Measurements from ENCODE around the gene ZFYVE21.

The ZFYVE21 gene

DNA sequence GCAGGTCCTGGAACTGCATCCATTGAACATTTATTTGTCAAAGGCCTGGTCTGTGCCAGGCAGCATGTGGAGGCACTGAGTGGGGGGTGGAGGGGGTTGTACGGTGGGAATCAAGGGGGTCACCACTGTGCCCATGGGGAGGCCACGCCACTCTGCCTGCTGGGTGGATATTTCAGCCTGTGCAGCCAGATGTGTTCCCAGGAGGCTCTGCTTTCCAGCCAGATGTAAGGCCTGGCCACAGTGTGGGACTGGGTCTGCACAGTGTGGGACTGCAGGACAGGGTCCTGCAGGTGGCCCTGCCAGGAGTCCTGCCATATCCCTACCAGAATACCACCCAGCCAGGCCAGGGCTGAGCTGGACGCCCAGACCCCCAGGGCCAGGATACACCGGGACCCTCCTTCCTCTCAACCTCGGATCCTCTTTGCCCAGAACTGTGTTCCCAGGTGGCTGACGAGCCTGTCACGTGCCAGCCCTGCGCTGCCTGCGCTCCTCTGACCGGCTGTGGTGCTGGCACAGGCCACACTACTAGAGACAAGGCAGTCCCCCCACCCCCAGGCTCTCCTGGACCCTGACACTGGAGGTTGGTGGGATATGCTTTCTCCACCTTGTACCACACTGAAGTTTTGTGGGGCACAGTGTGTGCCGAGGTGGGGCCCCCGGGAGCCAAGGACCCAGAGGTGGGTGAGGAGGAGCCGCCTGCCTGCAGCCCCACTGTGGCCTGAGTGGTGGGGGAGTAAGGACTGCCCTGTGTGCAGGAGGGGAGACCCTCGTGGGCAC is 17.8 kb upstream of the ZFYVE21 start:
- Mint-ChIP-seq H3K27me3 (ENCODE audit: low read depth) (no peaks in the 10 kb centered on the region), H3K36me3 (ENCODE audit: low read depth) (peaks cover 26% of the 10 kb centered on the region), H3K4me1 (ENCODE audit: low read depth) (no peaks in the 10 kb centered on the region), H3K4me3 (no peak overlapping the region), H3K27ac (no peak overlapping the region), H3K9me3 (no peaks in the 10 kb centered on the region)
- DNase-seq (ENCODE audit: low spot score), result no peak

DNA sequence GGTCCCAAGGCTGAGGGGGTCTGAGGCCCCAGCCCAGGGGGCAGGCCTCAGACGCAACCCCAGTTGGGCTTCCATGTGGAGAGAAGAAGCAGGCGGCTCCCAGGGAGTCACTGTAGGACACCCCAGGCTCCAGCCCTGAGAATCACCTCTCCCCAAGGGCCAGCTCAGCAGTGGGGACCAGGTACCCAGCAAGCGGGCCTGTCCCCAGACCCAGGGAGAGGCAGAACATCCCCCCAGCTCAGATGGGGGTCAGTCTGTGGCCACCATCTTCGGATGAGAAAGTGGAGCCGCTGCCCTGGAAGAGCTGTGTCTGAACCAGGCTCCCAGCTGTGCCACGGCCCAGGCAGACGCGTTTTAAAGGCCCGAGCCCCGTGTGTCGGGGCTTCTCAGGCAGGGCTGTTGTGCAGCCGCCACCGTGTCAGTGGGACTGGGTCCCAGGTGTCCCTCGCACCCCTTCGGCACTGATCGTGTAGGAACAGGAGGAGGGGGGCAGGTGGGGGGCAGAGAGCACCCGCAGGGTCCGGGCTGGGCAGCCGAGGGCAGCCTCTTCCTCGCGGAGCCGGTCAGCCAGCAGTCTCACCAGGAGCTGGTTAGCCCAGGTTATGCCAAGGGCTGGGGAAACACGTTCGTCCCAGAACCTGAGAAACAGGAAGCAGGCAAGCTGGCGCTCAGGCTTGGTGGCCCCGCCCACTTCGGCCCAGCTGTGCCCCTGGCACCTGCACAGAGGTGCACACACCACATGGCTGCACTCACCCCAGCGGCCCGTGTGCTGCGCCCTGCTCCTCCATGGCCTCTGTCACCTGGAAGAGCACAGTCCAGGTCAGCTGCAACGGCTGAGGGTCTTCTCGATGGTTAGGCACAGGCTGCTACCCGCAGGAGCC is 17.0 kb upstream of the ZFYVE21 start:
- H3K27ac Mint-ChIP-seq, result no peak overlapping the region
- no peaks in the 10 kb centered on the region for H3K27me3 Mint-ChIP-seq (ENCODE audit: low read depth)
- peaks cover 32% of the 10 kb centered on the region for H3K36me3 Mint-ChIP-seq (ENCODE audit: low read depth)
- no peak for DNase-seq (ENCODE audit: low spot score)
- no peaks in the 10 kb centered on the region for H3K4me1 Mint-ChIP-seq (ENCODE audit: low read depth)
- no peak overlapping the region for H3K4me3 Mint-ChIP-seq
- no peaks in the 10 kb centered on the region for H3K9me3 Mint-ChIP-seq

DNA sequence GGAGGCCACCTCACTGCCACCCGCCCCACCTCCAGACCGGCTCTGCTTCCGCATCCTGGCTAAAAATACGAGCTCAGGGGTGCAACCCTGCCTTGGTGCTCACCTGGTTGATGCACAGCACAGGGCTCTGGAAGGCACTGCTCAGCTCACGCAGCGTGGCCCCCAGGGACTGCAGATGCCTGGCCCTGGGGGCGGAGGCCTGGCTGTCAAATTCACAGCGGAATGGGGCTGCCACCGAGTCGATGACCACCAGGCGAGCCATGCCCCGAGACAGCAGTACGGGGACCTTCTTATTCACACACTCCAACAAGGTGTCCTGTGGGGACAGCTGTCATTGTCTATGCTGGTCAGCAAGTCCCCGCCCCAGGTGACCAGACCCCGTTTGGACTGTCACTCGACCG is 16.3 kb upstream of the ZFYVE21 start:
- H3K4me1 Mint-ChIP-seq (ENCODE audit: low read depth), result no peaks in the 10 kb centered on the region

DNA sequence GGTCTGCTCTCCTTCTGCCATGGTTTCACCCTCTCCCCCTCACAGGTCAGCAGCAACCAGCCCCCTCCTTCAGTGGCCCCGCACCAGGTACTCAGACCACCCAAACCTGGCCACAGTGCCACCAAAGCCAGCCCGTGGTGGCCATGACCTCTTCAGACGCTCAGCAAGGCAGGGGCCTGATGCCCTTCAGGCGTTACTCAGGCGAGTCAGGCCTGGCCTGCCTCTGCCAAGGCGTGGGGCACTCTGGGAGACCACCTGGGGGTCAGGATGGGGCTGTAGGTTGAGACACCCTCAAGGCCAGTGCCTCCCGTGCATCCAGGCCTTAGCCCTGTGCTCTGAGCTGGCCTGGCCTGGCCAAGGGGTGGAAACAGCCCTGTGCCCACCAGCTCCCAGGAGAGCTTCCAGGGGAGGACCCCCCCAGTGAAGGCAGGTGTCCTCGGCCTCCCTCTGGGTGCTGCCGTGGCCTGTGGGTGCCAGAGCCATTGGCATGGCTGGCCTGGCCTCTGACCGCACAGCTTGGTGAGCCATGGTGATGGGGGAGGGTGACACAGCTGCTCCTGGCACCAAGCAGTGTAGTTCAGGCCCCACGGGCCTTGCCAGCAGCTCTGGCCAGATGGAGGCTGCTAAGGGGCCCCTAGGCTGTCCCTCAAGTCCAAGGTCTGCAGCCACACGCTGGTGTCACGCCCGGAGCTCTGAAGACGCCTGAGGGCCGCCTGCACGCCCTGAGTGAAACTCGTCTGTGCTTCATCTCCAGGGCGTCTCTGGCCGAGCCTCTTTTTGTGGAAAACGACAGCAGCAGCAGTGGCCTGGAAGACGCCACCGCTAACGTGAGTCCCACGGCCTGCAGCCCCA is 15.5 kb upstream of the ZFYVE21 start:
- no peaks in the 10 kb centered on the region for H3K27me3 Mint-ChIP-seq (ENCODE audit: low read depth)
- no peak for DNase-seq (ENCODE audit: low spot score)
- H3K9me3 Mint-ChIP-seq, result no peaks in the 10 kb centered on the region
- H3K27ac Mint-ChIP-seq, result peak overlapping the region; percentile 52
- H3K4me3 Mint-ChIP-seq, result no peak overlapping the region
- no peaks in the 10 kb centered on the region for H3K4me1 Mint-ChIP-seq (ENCODE audit: low read depth)
- H3K36me3 Mint-ChIP-seq (ENCODE audit: low read depth), result peaks cover 37% of the 10 kb centered on the region

More for the DNA sequence above, 16.3 kb upstream of the ZFYVE21 start:
- Mint-ChIP-seq H3K27ac (peak overlapping the region; percentile 52), H3K4me3 (no peak overlapping the region), H3K9me3 (no peaks in the 10 kb centered on the region), H3K27me3 (ENCODE audit: low read depth) (no peaks in the 10 kb centered on the region), H3K36me3 (ENCODE audit: low read depth) (peaks cover 33% of the 10 kb centered on the region)
- DNase-seq (ENCODE audit: low spot score), result no peak

DNA sequence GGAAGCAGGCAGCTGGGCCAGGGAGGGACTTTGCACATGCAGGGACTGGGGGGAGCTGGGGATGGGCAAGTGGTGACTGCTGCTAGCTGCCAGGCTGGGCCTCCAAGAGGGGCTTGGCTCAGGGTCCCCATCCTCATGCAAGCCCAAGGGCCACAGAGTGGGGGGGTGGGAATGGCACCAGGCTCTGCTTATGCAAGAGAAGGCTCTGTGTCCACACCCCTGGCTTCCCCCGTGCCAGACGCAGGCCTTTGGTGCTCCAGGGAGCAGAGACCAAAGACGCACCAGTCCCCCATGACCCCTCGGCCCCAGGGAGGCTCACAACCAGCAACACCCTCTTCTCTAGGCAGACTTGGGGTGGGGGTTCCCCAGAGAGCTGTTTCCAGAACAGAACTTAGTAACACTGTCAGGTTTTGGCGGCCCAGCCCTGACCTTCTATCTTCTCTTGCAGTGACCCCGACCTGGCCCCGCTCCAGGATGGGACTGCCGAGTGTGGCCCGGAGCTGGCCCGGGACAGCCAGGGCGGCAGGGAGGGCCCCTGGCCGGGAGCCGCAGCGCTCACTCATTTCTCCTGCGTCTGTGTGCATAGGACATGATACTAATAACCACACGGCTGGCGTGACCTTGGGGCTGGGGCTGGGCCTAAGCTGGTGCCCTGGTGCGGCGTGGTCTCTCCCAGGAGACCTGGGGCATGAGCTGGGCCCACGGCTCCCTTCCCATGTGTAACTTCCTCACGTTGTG is 14.7 kb upstream of the ZFYVE21 start:
- H3K36me3 Mint-ChIP-seq (ENCODE audit: low read depth), result peaks cover 36% of the 10 kb centered on the region
- no peaks in the 10 kb centered on the region for H3K27me3 Mint-ChIP-seq (ENCODE audit: low read depth)
- no peaks in the 10 kb centered on the region for H3K4me1 Mint-ChIP-seq (ENCODE audit: low read depth)
- H3K4me3 Mint-ChIP-seq, result no peak overlapping the region
- H3K27ac Mint-ChIP-seq, result no peak overlapping the region
- no peak for DNase-seq (ENCODE audit: low spot score)
- H3K9me3 Mint-ChIP-seq, result no peaks in the 10 kb centered on the region

DNA sequence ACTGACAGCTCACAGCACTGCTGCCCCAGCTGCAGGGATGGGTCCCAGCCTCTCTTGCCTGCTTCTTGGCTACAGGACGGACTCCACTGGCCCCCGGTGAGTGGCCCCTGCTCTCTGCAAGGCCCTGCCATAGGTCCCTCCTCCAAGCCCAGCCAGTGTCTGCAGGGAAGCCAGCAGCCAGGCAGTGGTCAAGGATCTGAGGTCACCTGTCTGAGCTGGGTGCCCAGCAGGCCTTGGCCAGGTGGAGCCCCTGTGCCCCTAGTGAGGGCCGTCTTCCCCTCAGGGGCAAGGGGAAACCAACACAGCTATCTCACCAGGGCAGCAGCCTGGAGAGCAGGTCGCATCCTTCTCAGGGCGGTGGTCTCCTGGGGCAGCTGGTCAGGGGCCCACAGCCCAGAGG is 13.5 kb upstream of the ZFYVE21 start:
- peaks cover 30% of the 10 kb centered on the region for H3K36me3 Mint-ChIP-seq (ENCODE audit: low read depth)
- no peak overlapping the region for H3K27ac Mint-ChIP-seq
- H3K27me3 Mint-ChIP-seq (ENCODE audit: low read depth), result no peaks in the 10 kb centered on the region
- H3K4me3 Mint-ChIP-seq, result no peak overlapping the region
- no peaks in the 10 kb centered on the region for H3K9me3 Mint-ChIP-seq
- no peak for DNase-seq (ENCODE audit: low spot score)
- H3K4me1 Mint-ChIP-seq (ENCODE audit: low read depth), result no peaks in the 10 kb centered on the region

DNA sequence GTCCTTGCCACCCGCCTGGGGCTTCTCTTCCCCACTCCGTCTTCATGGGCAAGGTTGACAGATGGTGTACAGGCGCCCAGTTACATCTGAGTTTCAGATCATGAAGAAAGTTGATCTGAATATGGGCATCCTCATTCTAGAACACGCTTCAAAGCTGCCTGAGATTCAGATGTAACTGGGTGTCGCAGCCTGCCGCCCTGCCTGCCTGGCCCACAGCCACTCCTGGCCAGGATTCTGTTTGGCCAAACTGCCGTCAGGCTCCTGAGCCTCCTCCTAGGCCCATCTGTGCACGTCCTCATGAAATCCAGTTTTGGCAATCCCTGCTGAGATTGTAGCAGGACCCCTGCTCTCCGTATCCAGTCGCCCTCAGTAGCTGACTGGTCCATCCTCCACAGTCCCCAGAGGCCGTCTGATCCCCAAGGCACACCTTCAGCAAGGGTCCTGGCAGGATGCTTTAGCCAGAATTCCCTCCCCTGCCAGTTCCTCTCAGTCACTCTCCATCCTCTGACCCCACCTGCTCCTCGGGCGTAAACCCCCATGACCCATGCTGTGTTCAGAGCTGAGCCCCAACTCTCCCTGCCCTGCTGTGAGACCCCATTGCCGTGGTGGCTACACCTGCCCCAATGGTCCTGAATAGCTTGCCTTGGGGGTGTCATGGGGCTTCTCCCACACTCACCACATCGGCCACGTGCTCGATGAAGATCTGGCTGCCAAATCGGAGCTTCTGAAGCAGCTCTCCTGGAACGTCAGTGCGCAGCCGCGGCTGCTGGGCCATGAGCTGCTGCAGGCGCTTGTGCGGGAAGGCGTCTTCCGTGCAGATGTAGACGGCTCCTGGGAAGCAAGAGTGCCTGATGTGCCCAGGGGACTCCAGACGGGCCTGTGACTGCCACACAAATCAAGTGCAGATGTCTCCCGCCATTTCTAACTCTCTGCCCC is 12.8 kb upstream of the ZFYVE21 start:
- Mint-ChIP-seq H3K4me1 (ENCODE audit: low read depth) (no peaks in the 10 kb centered on the region), H3K27me3 (ENCODE audit: low read depth) (no peaks in the 10 kb centered on the region), H3K4me3 (no peak overlapping the region), H3K36me3 (ENCODE audit: low read depth) (peaks cover 26% of the 10 kb centered on the region), H3K27ac (peak overlapping the region; percentile 57), H3K9me3 (no peaks in the 10 kb centered on the region)
- no peak for DNase-seq (ENCODE audit: low spot score)

DNA sequence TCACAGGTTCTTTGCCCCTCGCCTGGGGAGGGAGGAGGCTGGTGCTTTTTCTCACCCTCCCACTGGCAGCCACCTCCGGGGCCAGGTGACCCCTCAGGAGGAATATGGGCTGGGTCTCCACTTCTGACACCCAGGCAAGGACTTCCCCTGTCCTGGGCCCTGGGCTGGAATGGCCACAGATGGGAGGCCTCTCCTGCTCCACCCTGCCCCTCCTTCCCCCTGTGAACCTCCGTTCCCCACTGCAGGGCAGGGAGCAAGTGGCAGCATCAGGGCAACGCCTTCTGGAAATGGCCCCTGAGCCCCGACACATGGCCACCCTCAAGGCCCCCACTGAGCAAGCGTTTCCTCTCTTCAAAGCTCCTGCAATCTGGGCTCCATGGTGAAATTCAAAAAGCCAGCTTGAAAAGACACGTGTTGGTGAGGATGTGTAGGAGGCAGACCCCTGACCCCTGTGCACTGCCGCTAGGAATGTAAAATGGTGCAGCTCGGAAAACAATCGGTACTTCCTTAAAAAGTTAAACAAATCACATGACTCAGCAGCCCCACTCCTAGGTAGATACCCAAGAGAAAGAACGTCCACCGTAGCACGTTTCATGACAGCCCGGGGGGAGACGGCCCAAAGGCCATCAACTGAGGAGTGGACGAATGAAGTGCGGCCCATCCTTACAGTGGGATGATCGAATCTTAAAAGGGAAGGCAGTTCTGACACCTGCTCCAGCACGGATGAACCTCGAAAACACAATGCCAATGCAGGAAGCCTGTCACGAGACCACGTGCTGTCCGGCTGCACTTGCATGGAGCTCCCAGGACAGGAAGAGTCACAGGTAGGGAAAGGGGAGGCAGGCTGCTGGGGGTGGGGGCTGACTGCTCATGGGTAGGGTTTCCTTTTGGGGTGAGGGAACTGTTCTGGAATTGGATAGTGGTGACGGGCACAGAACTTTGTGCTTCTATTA is 11.9 kb upstream of the ZFYVE21 start:
- no peaks in the 10 kb centered on the region for H3K4me1 Mint-ChIP-seq (ENCODE audit: low read depth)
- H3K4me3 Mint-ChIP-seq, result no peak overlapping the region
- H3K36me3 Mint-ChIP-seq (ENCODE audit: low read depth), result peaks cover 33% of the 10 kb centered on the region
- H3K27ac Mint-ChIP-seq, result no peak overlapping the region
- H3K9me3 Mint-ChIP-seq, result no peaks in the 10 kb centered on the region
- no peaks in the 10 kb centered on the region for H3K27me3 Mint-ChIP-seq (ENCODE audit: low read depth)
- DNase-seq (ENCODE audit: low spot score), result no peak

DNA sequence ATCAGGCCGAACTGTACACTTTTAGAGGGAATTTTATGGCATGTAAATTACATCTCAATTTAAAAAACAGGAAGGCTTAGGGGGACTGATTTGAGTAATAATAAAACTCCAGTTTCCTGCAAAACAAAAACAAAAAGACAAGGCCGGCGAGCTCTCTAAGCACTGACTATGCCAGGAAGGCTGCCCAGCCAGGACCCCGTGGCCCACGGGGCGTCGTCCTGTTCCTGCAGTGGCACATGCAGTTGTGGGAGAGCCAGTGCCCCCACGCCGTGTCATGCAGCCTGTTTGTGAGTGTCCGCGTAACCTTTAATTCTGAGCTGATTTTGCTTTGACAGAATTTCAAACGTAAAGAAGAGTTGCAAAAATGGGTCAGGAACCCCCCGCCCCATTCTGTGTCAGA is 10.9 kb upstream of the ZFYVE21 start:
- Mint-ChIP-seq H3K4me1 (ENCODE audit: low read depth) (no peaks in the 10 kb centered on the region), H3K27me3 (ENCODE audit: low read depth) (no peaks in the 10 kb centered on the region), H3K36me3 (ENCODE audit: low read depth) (peaks cover 31% of the 10 kb centered on the region), H3K27ac (no peak overlapping the region), H3K9me3 (no peaks in the 10 kb centered on the region), H3K4me3 (no peak overlapping the region)
- DNase-seq (ENCODE audit: low spot score), result no peak

DNA sequence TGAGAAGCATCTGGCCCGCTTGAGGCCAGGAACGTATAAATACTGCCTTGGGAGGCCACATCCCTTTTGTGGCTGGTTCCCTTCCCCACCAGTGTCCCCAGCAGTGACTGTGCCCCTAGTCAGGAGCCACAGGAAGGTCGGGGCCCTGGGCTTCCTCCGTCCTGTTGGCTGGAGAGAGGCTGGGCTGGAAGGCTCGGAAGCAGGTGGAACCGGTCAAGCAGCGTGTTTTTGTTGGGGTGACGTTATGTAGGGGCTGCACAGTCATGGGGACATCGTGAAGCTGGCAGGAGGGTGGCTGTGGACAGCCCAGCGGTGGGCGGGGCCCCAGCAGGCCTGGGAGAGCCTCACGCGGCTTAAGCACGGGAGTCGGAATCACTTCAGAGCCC is 10.5 kb upstream of the ZFYVE21 start:
- H3K9me3 Mint-ChIP-seq, result no peaks in the 10 kb centered on the region
- no peaks in the 10 kb centered on the region for H3K4me1 Mint-ChIP-seq (ENCODE audit: low read depth)
- DNase-seq (ENCODE audit: low spot score), result no peak
- no peak overlapping the region for H3K4me3 Mint-ChIP-seq
- peak overlapping the region; percentile 49 for H3K27ac Mint-ChIP-seq
- peaks cover 28% of the 10 kb centered on the region for H3K36me3 Mint-ChIP-seq (ENCODE audit: low read depth)
- H3K27me3 Mint-ChIP-seq (ENCODE audit: low read depth), result no peaks in the 10 kb centered on the region

DNA sequence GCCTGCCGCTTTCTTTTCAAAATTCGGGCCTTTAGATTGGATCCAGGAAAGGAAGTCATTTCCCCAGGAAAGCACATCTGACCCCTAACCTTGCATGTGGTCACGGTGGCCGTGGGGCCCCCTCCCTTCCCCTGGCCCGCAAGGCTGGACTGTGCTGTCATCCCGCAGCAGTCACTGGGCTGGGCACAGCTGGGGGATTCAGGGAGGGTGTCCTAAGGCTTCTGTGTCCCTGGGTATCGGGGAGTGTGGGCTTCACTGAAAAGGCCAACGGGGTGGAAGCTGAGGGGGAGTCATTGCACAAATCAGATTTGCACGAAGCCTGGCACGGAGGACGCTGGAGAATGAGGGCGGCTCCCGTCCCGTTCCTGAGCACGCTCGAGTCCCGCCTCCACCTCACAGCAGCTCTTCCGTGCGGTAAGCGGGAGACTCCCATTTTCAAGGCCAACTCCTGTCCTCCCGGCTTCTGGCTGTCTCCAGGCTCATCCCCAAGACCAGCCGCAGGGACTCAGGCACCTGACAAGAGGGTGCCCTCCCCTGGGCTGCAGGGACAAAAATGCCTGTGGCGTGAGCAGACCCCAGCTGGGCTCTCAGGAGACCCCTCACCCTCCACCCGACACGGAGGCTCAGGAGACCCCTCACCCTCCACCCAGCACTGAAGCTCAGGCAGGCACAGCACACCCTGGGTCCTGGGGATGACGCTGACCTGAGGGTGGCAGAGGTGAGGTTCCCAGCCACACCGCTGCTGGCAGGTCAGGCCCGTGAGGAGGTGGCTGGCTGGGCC is 9.9 kb upstream of the ZFYVE21 start:
- no peak overlapping the region for H3K27ac Mint-ChIP-seq
- H3K36me3 Mint-ChIP-seq (ENCODE audit: low read depth), result peaks cover 29% of the 10 kb centered on the region
- DNase-seq (ENCODE audit: low spot score), result no peak
- no peaks in the 10 kb centered on the region for H3K9me3 Mint-ChIP-seq
- H3K27me3 Mint-ChIP-seq (ENCODE audit: low read depth), result no peaks in the 10 kb centered on the region
- H3K4me1 Mint-ChIP-seq (ENCODE audit: low read depth), result no peaks in the 10 kb centered on the region
- no peak overlapping the region for H3K4me3 Mint-ChIP-seq
